Measurements from ENCODE around the gene TRIB2. TPM values are rescaled to one million over a fixed set of nuclear protein-coding genes. Genes with fewer than 3 reads are reported as not detected.

Gene TRIB2
- total RNA-seq, 1 experiment from 2014 or later = 100.0 TPM

- no peaks in the 10 kb centered on the region for H3K27me3 ChIP-seq (replicated peaks; ENCODE audit: insufficient read depth, low read depth, low read length, poor library complexity)
- H3K36me3 ChIP-seq (ENCODE audit: insufficient read depth, low read length, poor library complexity, severe bottlenecking) = no peaks in the 10 kb centered on the region
- H3K27ac ChIP-seq (ENCODE audit: low read depth, low read length, poor library complexity, severe bottlenecking) = no peak overlapping the region
- intact Hi-C loops (cut with micrococcal nuclease; ENCODE audit: unreplicated experiment) = no loop called here
- no TSS peak for BruUV-seq (replicated peaks)
- H3K9me3 ChIP-seq (ENCODE audit: low read depth, low read length, poor library complexity, severe bottlenecking) = no peaks in the 10 kb centered on the region
- no peak overlapping the region for H3K4me3 ChIP-seq (ENCODE audit: low read depth, low read length, poor library complexity, severe bottlenecking)
- TF ChIP-seq EZH2 (IDR thresholded peaks at IDR 0.05; ENCODE audit: borderline replicate concordance, low read depth, low read length, poor library complexity, severe bottlenecking) (no peak), CTCF (conservative IDR thresholded peaks at IDR 0.05; ENCODE audit: low read depth, low read length) (no peak)
- ChIA-PET CTCF (no interaction called here), POLR2A (ENCODE audit: low non-redundant PET) (no interaction called here)
- DNase-seq (ENCODE audit: low spot score) = no peak
- H3K4me1 ChIP-seq (ENCODE audit: insufficient read depth, low read length, poor library complexity, severe bottlenecking) = no peaks in the 10 kb centered on the region
These were observed 42.0 kb upstream of the TRIB2 start for GRCh38 chr2:12674644-12675328.

- BruUV-seq (replicated peaks) = no TSS peak
- POLR2A ChIA-PET (ENCODE audit: low non-redundant PET) = no interaction called here
- TF ChIP-seq EZH2 (IDR thresholded peaks at IDR 0.05; ENCODE audit: borderline replicate concordance, low read depth, low read length, poor library complexity, severe bottlenecking) (no peak), CTCF (conservative IDR thresholded peaks at IDR 0.05; ENCODE audit: low read depth, low read length) (no peak)
- Histone ChIP-seq H3K9me3 (ENCODE audit: low read depth, low read length, poor library complexity, severe bottlenecking) (no peaks in the 10 kb centered on the region), H3K36me3 (ENCODE audit: insufficient read depth, low read length, poor library complexity, severe bottlenecking) (no peaks in the 10 kb centered on the region), H3K27ac (ENCODE audit: low read depth, low read length, poor library complexity, severe bottlenecking) (no peak overlapping the region), H3K27me3 (replicated peaks; ENCODE audit: insufficient read depth, low read depth, low read length, poor library complexity) (no peaks in the 10 kb centered on the region), H3K4me1 (ENCODE audit: insufficient read depth, low read length, poor library complexity, severe bottlenecking) (no peaks in the 10 kb centered on the region), H3K4me3 (ENCODE audit: low read depth, low read length, poor library complexity, severe bottlenecking) (no peak overlapping the region)
- CTCF ChIA-PET = no interaction called here
- intact Hi-C loops (cut with micrococcal nuclease; ENCODE audit: unreplicated experiment) = no loop called here
- peak; percentile 16 for DNase-seq (ENCODE audit: low spot score)
These were observed 41.4 kb upstream of the TRIB2 start for GRCh38 chr2:12675352-12675795.

- no TSS peak for BruUV-seq (replicated peaks)
- H3K36me3 ChIP-seq (ENCODE audit: insufficient read depth, low read length, poor library complexity, severe bottlenecking) = no peaks in the 10 kb centered on the region
- H3K9me3 ChIP-seq (ENCODE audit: low read depth, low read length, poor library complexity, severe bottlenecking) = no peaks in the 10 kb centered on the region
- DNase-seq (ENCODE audit: low spot score) = no peak
- POLR2A ChIA-PET (ENCODE audit: low non-redundant PET) = no interaction called here
- no peak overlapping the region for H3K27ac ChIP-seq (ENCODE audit: low read depth, low read length, poor library complexity, severe bottlenecking)
- CTCF ChIA-PET = no interaction called here
- H3K4me3 ChIP-seq (ENCODE audit: low read depth, low read length, poor library complexity, severe bottlenecking) = no peak overlapping the region
- H3K27me3 ChIP-seq (replicated peaks; ENCODE audit: insufficient read depth, low read depth, low read length, poor library complexity) = no peaks in the 10 kb centered on the region
- intact Hi-C loops (cut with micrococcal nuclease; ENCODE audit: unreplicated experiment) = no loop called here
- no peaks in the 10 kb centered on the region for H3K4me1 ChIP-seq (ENCODE audit: insufficient read depth, low read length, poor library complexity, severe bottlenecking)
- TF ChIP-seq CTCF (conservative IDR thresholded peaks at IDR 0.05; ENCODE audit: low read depth, low read length) (no peak), EZH2 (IDR thresholded peaks at IDR 0.05; ENCODE audit: borderline replicate concordance, low read depth, low read length, poor library complexity, severe bottlenecking) (no peak)
These were observed 40.9 kb upstream of the TRIB2 start for GRCh38 chr2:12675801-12676200.
